Measurements from ENCODE around the gene SMYD3. TPM values are rescaled to one million over a fixed set of nuclear protein-coding genes. Genes with fewer than 3 reads are reported as not detected.
"Not testable (repeated sequence)": the region's sequence is repeated elsewhere in the genome, so short reads cannot be mapped to it uniquely, and the experiment has no call there.

The SMYD3 gene
- total and polyA plus RNA-seq, 5 donors, result 6.8 to 11.6 (median 9.9) TPM

DNA sequence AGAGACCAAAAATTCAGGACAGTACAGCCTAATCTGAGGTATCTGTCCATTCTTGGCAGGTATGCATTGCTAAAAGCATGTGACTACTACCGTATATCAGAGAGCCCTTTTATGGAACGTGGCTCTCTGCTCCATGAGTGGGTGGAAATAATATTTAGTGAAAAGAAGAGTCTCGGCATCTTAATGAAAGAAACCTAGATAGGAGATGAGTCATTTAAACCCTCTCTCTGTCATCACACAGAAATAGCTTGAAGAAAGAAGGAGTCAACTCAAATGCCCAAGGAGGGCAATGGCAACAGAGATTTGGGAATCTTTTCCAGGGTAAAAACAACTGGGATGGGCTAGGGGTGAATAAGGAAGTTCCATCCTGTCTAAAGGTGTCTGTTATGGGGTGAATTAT, 528.2 kb downstream of the SMYD3 start:
- no peak for ATAC-seq
- Histone ChIP-seq H3K27me3 (ENCODE audit: control insufficient read depth, insufficient read depth) (no peaks in the 10 kb centered on the region), H3K27ac (ENCODE audit: low read length) (no peak overlapping the region), H3K4me3 (ENCODE audit: low read length) (no peak overlapping the region), H3K4me1 (ENCODE audit: control insufficient read depth, insufficient read depth, low read length) (no peaks in the 10 kb centered on the region), H3K9me3 (ENCODE audit: control insufficient read depth, low read length) (no peaks in the 10 kb centered on the region)
- WGBS, result 80% methylated on average over 3 of the region's 3 CpGs
- no peak for DNase-seq
- intact Hi-C loops (cut with DNase I), result loop anchor here in 1 of 4 donors (10.0 kb wide), 1 partner anchor 64 kb away; no protein-coding TSS in a partner anchor

DNA sequence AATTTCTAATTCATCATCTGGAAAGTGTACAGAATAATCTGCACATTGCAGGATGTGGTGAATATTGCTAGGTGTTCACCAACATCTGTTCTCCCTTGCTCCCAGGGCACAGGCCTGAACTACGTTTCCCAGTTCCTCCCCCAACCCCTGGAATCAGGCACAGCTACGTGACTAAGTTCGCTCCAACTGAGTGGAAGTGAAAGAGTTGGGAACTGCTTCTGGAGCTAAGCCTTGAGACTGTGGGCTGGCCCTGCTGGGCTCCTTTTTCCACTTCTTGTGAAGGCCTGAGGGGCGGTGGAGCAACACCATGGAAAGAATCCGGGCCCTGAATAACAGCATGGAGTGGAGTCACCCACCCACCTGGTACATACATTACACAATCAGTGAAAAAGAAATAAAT, 534.6 kb downstream of the SMYD3 start:
- Histone ChIP-seq H3K27me3 (ENCODE audit: control insufficient read depth, insufficient read depth) (no peaks in the 10 kb centered on the region), H3K4me1 (ENCODE audit: control insufficient read depth, insufficient read depth, low read length) (peaks cover under 1% of the 10 kb centered on the region), H3K9me3 (ENCODE audit: control insufficient read depth, low read length) (no peaks in the 10 kb centered on the region), H3K27ac (ENCODE audit: low read length) (no peak overlapping the region), H3K4me3 (ENCODE audit: low read length) (no peak overlapping the region)
- WGBS, result 92% methylated on average over 5 of the region's 5 CpGs
- ATAC-seq, result no peak
- DNase-seq, result no peak
- intact Hi-C loops (cut with DNase I), result loop anchor here in 1 of 4 donors (10.0 kb wide), 1 partner anchor 58 kb away; no protein-coding TSS in a partner anchor

DNA sequence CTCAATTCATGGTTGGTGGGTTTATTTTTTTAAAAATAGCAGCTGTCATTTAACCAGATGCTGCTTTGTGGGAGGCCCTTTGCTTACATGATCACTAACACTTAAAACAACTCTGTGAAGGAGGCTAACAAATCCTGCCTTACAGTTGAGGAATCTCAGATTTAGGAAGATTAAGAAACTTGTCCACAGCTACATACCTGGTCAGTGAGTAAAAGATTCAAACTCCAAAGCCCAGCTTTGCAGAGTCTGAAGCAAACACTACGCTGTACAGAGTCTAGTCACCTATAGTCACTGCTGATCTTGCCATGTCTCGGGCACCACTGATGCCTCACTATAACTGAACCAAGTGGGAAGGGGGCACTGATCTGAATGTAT, 535.4 kb downstream of the SMYD3 start:
- no peak for ATAC-seq
- Histone ChIP-seq H3K9me3 (ENCODE audit: control insufficient read depth, low read length) (no peaks in the 10 kb centered on the region), H3K27ac (ENCODE audit: low read length) (no peak overlapping the region), H3K27me3 (ENCODE audit: control insufficient read depth, insufficient read depth) (no peaks in the 10 kb centered on the region), H3K4me3 (ENCODE audit: low read length) (no peak overlapping the region), H3K4me1 (ENCODE audit: control insufficient read depth, insufficient read depth, low read length) (peaks cover 2% of the 10 kb centered on the region)
- 98% methylated on average over 2 of the region's 2 CpGs for WGBS
- no peak for DNase-seq
- intact Hi-C loops (cut with DNase I), result loop anchor here in 1 of 4 donors (10.0 kb wide), 1 partner anchor 57 kb away; no protein-coding TSS in a partner anchor

DNA sequence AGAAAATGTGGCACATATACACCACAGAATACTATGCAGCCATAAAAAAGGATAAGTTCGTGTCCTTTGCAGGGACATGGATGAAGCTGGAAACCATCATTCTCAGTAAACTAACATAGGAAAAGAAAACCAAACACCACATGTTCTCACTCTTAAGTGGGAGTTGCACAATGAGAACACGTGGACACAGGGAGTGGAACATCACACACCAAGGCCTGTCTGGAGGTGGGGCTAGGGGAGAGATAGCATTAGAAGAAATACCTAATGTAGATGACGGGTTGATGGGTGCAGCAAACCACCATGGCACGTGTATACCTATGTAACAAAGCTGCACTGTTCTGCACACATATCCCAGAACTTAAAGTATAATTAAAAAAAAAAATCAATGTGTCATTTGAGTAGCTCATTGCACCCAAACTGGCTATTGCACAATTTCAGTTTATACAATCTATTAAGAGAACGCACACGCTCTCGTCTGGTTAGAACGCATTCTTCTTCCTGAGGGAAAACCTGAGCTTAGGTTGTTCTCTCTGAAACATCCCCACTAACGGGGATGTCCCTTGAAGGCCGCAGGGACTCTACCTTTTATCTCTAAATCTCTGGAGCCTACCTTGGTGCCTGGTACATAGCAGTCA, 535.9 kb downstream of the SMYD3 start:
- WGBS, result 96% methylated on average over 10 of the region's 10 CpGs
- not testable (repeated sequence) for H3K27ac ChIP-seq (ENCODE audit: low read length); ATAC-seq; DNase-seq; H3K27me3 ChIP-seq (ENCODE audit: control insufficient read depth, insufficient read depth); H3K9me3 ChIP-seq (ENCODE audit: control insufficient read depth, low read length); H3K4me1 ChIP-seq (ENCODE audit: control insufficient read depth, insufficient read depth, low read length); H3K4me3 ChIP-seq (ENCODE audit: low read length)
- intact Hi-C loops (cut with DNase I), result loop anchor here in 1 of 4 donors (10.0 kb wide), 1 partner anchor 56 kb away; no protein-coding TSS in a partner anchor

DNA sequence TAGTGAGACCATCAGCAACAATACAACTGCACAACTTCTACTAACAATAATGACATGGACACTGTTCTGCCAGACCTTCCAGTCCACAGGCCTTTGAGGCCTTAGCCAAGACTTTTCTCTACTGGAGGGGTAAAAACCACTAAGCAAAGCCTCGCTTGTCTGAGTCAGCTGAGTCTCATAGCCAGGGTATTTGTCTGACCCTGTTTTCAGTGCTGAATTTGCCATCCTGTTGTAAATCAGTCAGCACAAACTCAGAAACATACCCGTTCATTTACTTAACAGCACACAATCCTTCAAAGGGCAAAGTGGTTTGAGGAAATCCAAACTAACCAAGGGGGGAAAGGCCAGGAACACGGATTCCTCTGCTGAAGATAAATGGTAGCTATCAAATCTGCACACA, 537.8 kb downstream of the SMYD3 start:
- no peak overlapping the region for H3K4me3 ChIP-seq (ENCODE audit: low read length)
- no peaks in the 10 kb centered on the region for H3K27me3 ChIP-seq (ENCODE audit: control insufficient read depth, insufficient read depth)
- intact Hi-C loops (cut with DNase I), result no loop called here
- H3K9me3 ChIP-seq (ENCODE audit: control insufficient read depth, low read length), result no peaks in the 10 kb centered on the region
- peaks cover 2% of the 10 kb centered on the region for H3K4me1 ChIP-seq (ENCODE audit: control insufficient read depth, insufficient read depth, low read length)
- 82% methylated on average over 3 of the region's 3 CpGs for WGBS
- no peak for DNase-seq
- ATAC-seq, result no peak
- H3K27ac ChIP-seq (ENCODE audit: low read length), result no peak overlapping the region

DNA sequence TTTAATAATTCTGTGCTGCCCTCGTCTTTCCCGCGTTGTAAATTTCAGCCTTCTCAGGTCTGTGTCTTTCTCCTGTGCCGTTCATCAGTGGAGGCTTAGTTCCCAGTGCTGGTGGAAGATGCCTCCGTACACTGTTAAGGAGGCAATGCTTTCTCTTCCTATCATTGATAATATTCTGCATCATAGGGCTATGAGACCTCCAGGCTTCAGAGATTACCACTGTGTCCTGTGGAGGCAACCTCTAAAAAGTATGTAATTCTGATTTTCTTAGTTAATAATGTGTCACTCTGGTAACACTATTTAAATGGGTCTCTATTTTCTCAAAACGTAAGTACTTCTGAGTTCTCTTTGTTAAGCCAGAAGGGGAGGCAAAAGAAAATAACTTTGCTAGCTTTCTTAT, 538.3 kb downstream of the SMYD3 start:
- WGBS, result 95% methylated on average over 6 of the region's 6 CpGs
- ATAC-seq (no peak), DNase-seq (no peak)
- H3K9me3 ChIP-seq (ENCODE audit: control insufficient read depth, low read length), result no peaks in the 10 kb centered on the region
- H3K27ac ChIP-seq (ENCODE audit: low read length), result no peak overlapping the region
- peaks cover 2% of the 10 kb centered on the region for H3K4me1 ChIP-seq (ENCODE audit: control insufficient read depth, insufficient read depth, low read length)
- intact Hi-C loops (cut with DNase I), result no loop called here
- no peaks in the 10 kb centered on the region for H3K27me3 ChIP-seq (ENCODE audit: control insufficient read depth, insufficient read depth)
- no peak overlapping the region for H3K4me3 ChIP-seq (ENCODE audit: low read length)

DNA sequence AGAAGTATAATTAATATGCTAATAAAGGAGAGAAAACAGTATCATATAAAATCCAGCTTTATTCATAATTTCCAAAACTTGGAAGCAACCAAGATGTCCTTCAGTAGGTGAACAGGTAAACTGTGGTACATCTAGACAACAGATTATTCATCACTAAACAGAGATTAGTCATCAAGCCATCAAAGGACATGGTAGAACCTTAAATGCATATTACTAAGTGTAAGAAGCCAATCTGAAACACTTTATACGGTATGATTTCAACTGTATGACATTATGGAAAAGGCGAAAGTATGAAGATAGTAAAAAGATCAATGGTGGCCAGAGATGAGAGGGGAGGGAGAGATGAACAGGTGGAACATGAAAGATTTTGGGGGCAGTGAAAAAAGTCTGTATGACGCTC, 541.7 kb downstream of the SMYD3 start:
- Histone ChIP-seq H3K4me3 (ENCODE audit: low read length) (no peak overlapping the region), H3K27me3 (ENCODE audit: control insufficient read depth, insufficient read depth) (no peaks in the 10 kb centered on the region), H3K9me3 (ENCODE audit: control insufficient read depth, low read length) (no peaks in the 10 kb centered on the region), H3K27ac (ENCODE audit: low read length) (no peak overlapping the region), H3K4me1 (ENCODE audit: control insufficient read depth, insufficient read depth, low read length) (peaks cover 2% of the 10 kb centered on the region)
- DNase-seq, result no peak
- ATAC-seq, result no peak
- intact Hi-C loops (cut with DNase I), result no loop called here
- 98% methylated on average over 3 of the region's 3 CpGs for WGBS

DNA sequence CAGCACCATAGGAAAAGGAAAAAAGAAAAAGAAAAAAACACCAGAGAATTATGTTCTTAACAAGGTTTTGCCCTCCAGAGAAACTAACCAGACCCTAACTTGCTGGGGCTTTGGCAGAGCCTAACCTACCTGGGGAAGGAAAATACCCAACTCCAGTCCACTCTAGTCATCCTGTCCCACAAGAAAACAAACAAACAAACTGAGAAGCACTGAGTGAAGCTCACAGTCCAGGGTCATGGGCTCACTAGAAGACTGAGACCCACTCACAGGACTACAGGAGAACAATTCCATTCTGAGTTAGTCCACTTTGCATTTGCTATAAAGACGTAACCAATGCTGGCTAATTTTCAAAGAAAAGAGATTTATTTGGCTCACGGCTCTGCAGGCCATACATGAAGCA, 543.4 kb downstream of the SMYD3 start:
- H3K9me3 ChIP-seq (ENCODE audit: control insufficient read depth, low read length), result no peaks in the 10 kb centered on the region
- DNase-seq, result no peak
- intact Hi-C loops (cut with DNase I), result no loop called here
- peaks cover 2% of the 10 kb centered on the region for H3K4me1 ChIP-seq (ENCODE audit: control insufficient read depth, insufficient read depth, low read length)
- H3K27ac ChIP-seq (ENCODE audit: low read length), result no peak overlapping the region
- no peak overlapping the region for H3K4me3 ChIP-seq (ENCODE audit: low read length)
- no peaks in the 10 kb centered on the region for H3K27me3 ChIP-seq (ENCODE audit: control insufficient read depth, insufficient read depth)
- WGBS, result 94% methylated on average over 2 of the region's 2 CpGs
- no peak for ATAC-seq

DNA sequence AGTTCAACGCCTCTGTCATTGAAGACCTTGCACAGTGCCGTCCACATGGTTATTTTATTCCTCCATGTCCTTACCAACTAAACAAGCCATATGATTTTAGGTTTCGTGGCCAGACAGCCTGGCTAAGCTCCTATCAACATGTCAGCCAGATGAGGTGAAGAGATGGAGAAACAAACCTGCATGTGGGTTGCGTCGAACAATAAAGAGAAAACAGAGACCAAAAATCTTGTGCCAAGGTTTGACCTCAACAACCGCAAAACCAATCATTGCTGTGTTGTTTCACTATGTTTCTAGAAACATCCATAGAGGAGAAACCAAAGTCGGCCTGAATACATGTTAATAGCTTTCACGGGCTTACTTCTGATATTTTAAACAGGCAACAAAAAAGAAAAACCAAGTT, 544.6 kb downstream of the SMYD3 start:
- Histone ChIP-seq H3K4me1 (ENCODE audit: control insufficient read depth, insufficient read depth, low read length) (peaks cover 1% of the 10 kb centered on the region), H3K27ac (ENCODE audit: low read length) (no peak overlapping the region), H3K9me3 (ENCODE audit: control insufficient read depth, low read length) (no peaks in the 10 kb centered on the region), H3K27me3 (ENCODE audit: control insufficient read depth, insufficient read depth) (no peaks in the 10 kb centered on the region), H3K4me3 (ENCODE audit: low read length) (no peak overlapping the region)
- intact Hi-C loops (cut with DNase I), result no loop called here
- no peak for DNase-seq
- ATAC-seq, result no peak
- 95% methylated on average over 8 of the region's 8 CpGs for WGBS

DNA sequence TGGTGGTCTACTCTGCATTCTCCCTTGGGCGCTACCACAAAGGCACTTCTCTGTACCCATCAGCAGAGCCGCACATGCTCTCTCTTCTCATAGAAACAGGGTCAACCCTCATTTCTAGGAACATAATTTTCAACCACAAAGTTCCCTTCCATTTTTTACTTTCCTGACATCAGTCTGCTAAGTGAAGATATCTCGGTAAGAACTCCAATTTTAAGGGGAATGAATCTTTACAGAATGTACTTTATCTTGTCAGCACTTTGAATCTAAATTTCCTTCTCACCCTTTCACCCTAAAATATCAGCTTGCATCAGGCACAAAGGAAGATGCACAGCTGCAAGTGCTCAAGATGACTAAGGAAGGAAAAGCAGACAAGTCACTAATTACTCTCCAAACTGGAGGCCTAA, 545.9 kb downstream of the SMYD3 start:
- no peak overlapping the region for H3K27ac ChIP-seq (ENCODE audit: low read length)
- no peaks in the 10 kb centered on the region for H3K27me3 ChIP-seq (ENCODE audit: control insufficient read depth, insufficient read depth)
- DNase-seq (no peak), ATAC-seq (no peak)
- no peaks in the 10 kb centered on the region for H3K9me3 ChIP-seq (ENCODE audit: control insufficient read depth, low read length)
- peaks cover 4% of the 10 kb centered on the region for H3K4me1 ChIP-seq (ENCODE audit: control insufficient read depth, insufficient read depth, low read length)
- WGBS, result 82% methylated on average over 3 of the region's 3 CpGs
- H3K4me3 ChIP-seq (ENCODE audit: low read length), result no peak overlapping the region
- intact Hi-C loops (cut with DNase I), result no loop called here

DNA sequence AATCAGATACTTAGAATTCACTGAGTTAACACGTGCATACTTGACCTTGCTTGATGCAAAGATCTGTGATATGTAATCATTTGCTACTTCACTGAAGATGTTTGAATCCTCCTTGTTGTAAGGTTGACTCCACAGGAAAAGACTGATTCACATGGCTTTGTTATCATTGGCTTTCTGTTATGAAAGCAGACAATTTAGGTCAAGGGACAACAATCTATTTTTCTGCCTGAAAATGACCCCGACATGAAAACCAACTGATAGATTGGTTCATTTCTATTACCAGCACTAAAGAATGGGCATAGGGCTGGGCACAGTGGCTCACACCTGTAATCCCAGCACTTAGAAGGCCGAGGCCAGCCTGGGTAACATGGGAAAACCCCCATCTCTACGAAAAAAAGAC, 546.9 kb downstream of the SMYD3 start:
- 87% methylated on average over 4 of the region's 4 CpGs for WGBS
- H3K9me3 ChIP-seq (ENCODE audit: control insufficient read depth, low read length), result no peaks in the 10 kb centered on the region
- H3K4me3 ChIP-seq (ENCODE audit: low read length), result no peak overlapping the region
- intact Hi-C loops (cut with DNase I), result no loop called here
- DNase-seq (no peak), ATAC-seq (no peak)
- peaks cover 4% of the 10 kb centered on the region for H3K4me1 ChIP-seq (ENCODE audit: control insufficient read depth, insufficient read depth, low read length)
- no peaks in the 10 kb centered on the region for H3K27me3 ChIP-seq (ENCODE audit: control insufficient read depth, insufficient read depth)
- H3K27ac ChIP-seq (ENCODE audit: low read length), result no peak overlapping the region

DNA sequence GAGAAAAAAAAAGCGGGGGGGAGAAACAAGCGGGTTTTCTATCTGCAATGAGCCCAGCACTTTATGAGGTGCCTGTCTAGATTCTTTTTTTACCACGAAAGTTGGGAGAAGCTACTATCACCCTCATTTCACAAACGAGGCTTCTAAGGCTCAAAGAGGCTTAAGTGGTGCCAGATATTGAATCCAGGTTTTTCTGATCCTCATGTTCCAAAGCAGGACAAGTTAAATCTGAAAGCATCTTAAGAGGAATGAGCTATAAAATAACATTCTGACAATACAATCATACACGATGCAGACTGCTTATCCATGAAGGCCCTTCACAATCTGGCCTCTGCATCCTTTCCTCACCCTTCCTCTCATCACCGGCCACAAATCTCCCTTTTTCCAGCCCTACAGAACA, 549.1 kb downstream of the SMYD3 start:
- intact Hi-C loops (cut with DNase I), result no loop called here
- no peak overlapping the region for H3K4me3 ChIP-seq (ENCODE audit: low read length)
- no peak for DNase-seq
- H3K27ac ChIP-seq (ENCODE audit: low read length), result no peak overlapping the region
- no peak for ATAC-seq
- peaks cover 4% of the 10 kb centered on the region for H3K4me1 ChIP-seq (ENCODE audit: control insufficient read depth, insufficient read depth, low read length)
- 91% methylated on average over 6 of the region's 6 CpGs for WGBS
- no peaks in the 10 kb centered on the region for H3K9me3 ChIP-seq (ENCODE audit: control insufficient read depth, low read length)
- no peaks in the 10 kb centered on the region for H3K27me3 ChIP-seq (ENCODE audit: control insufficient read depth, insufficient read depth)
